Fibroblast of lung (primary cell): Measurements from ENCODE around the gene UBE2E2. TPM values are rescaled to one million over a fixed set of nuclear protein-coding genes. Genes with fewer than 3 reads are reported as not detected.

Source experiments
- DNase-seq, 2 donors: peaks; one replicate each; pipeline versions ENCODE4 v3.0.0 to v3.0.0-alpha.2; 2010; ENCODE audit warnings: low read depth in 2 of 2
- H2AFZ ChIP-seq: 2 replicates; pipeline ENCODE4 v1.5.1; 2012; ENCODE audit warnings: low read length, control low read depth, inconsistent platforms
- H3K27ac ChIP-seq: 2 replicates; pipeline ENCODE4 v1.5.1; 2011; ENCODE audit warnings: low read length, control low read depth; ENCODE audit not compliant: insufficient read depth
- H3K27me3 ChIP-seq: 2 replicates; pipeline ENCODE4 v1.5.1; 2011; ENCODE audit warnings: mild to moderate bottlenecking, low read length; ENCODE audit not compliant: control insufficient read depth, insufficient read depth
- H3K36me3 ChIP-seq: 2 replicates; pipeline ENCODE4 v1.5.1; 2011; ENCODE audit warnings: low read length; ENCODE audit not compliant: control insufficient read depth, insufficient read depth
- H3K4me1 ChIP-seq: 2 replicates; pipeline ENCODE4 v1.5.1; 2011; ENCODE audit warnings: low read length; ENCODE audit not compliant: control insufficient read depth, insufficient read depth; ENCODE audit errors: extremely low read depth
- H3K4me2 ChIP-seq: 2 replicates; pipeline ENCODE4 v1.5.1; 2011; ENCODE audit warnings: low read length, control low read depth; ENCODE audit not compliant: insufficient read depth; ENCODE audit errors: extremely low read depth
- H3K4me3 ChIP-seq, 4 experiments: fragments of 200-600 bp in 1 of 4; sonication (generic) in 1 of 4; replicated peaks in 1 of 4; 2 replicates each; pipeline ENCODE4 v1.5.1; 2011 to 2016; ENCODE audit warnings: low read length in 4 of 4, low read depth in 3 of 4, mild to moderate bottlenecking in 3 of 4, control low read depth in 2 of 4, inconsistent platforms in 1 of 4, mixed read lengths in 1 of 4; ENCODE audit not compliant: insufficient read depth in 1 of 4; ENCODE audit errors: control extremely low read depth in 1 of 4
- H3K79me2 ChIP-seq: 2 replicates; pipeline ENCODE4 v1.5.1; 2012; ENCODE audit warnings: mild to moderate bottlenecking, low read length, inconsistent platforms; ENCODE audit not compliant: control insufficient read depth, insufficient read depth
- H3K9ac ChIP-seq: 2 replicates; pipeline ENCODE4 v1.5.1; 2011; ENCODE audit warnings: mild to moderate bottlenecking, low read length, control low read depth; ENCODE audit not compliant: insufficient read depth
- H3K9me3 ChIP-seq: 2 replicates; pipeline ENCODE4 v1.5.1; 2012; ENCODE audit warnings: low read depth, low read length; ENCODE audit not compliant: control insufficient read depth, insufficient read depth
- H4K20me1 ChIP-seq: 2 replicates; pipeline ENCODE4 v1.5.1; 2011; ENCODE audit warnings: low read length; ENCODE audit not compliant: control insufficient read depth, insufficient read depth; ENCODE audit errors: extremely low read depth
- EZH2 ChIP-seq: IDR thresholded peaks from 2 replicates; pipeline ENCODE4 v1.5.1; 2012; ENCODE audit warnings: low read length, control low read depth, mild to moderate bottlenecking; ENCODE audit errors: missing control alignments
- polyA plus RNA-seq, 2 donors: library from polyadenylated mRNA; depleted of rRNA in 1 of 2; stranded (reverse) in 1 of 2; unstranded in 1 of 2; fragments of >200 nt; gene quantifications; 2 replicates each; pipeline ENCODE4 v1.2.1, GENCODE V29; 2011 to 2012; ENCODE audit warnings: missing spikeins in 1 of 2
- total RNA-seq: library from RNA; depleted of rRNA; stranded (reverse); fragments of >200 nt; gene quantifications from 2 replicates; pipeline ENCODE4 v1.2.1, GENCODE V29; 2014
- TF ChIP-seq, protein P1 (sequence below), 2 donors: IDR thresholded peaks in 1 of 2; conservative IDR thresholded peaks in 1 of 2; 1 replicate in 1 of 2; 2 replicates in 1 of 2; pipeline ENCODE4 v1.5.1; 2011 to 2012; ENCODE audit warnings: low read length in 2 of 2, control low read depth in 1 of 2, inconsistent platforms in 1 of 2, low read depth in 1 of 2, mild to moderate bottlenecking in 1 of 2

Gene UBE2E2
- total and polyA plus RNA-seq, 2 donors (not counting 1 experiment from before 2014, with no cell fraction given): 79.8 to 127 TPM

DNA sequence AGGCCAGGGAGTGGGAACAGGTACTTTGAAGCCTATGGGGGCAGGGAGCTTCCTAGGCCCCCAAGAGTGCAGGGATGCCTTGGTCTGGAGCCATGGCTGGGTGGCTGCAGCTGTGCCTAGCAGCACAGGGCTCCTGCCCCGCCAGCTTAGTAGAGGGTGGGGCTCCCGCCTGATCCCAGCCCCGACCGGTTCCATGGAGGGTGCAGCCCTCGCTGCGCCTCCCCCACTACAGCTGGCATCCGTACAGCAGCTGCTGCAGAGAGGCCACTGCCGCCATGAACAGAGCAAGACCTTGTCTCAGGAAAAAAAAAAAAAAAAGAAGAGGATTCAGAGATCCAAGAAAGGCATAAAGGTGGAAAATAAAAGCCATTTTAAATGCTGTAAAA, 277.2 kb downstream of the UBE2E2 start:
- TF ChIP-seq EZH2: no peak
- TF ChIP-seq, protein P1, sequence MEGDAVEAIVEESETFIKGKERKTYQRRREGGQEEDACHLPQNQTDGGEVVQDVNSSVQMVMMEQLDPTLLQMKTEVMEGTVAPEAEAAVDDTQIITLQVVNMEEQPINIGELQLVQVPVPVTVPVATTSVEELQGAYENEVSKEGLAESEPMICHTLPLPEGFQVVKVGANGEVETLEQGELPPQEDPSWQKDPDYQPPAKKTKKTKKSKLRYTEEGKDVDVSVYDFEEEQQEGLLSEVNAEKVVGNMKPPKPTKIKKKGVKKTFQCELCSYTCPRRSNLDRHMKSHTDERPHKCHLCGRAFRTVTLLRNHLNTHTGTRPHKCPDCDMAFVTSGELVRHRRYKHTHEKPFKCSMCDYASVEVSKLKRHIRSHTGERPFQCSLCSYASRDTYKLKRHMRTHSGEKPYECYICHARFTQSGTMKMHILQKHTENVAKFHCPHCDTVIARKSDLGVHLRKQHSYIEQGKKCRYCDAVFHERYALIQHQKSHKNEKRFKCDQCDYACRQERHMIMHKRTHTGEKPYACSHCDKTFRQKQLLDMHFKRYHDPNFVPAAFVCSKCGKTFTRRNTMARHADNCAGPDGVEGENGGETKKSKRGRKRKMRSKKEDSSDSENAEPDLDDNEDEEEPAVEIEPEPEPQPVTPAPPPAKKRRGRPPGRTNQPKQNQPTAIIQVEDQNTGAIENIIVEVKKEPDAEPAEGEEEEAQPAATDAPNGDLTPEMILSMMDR (conservative IDR thresholded peaks at IDR 0.05 in 1 of 2, IDR thresholded peaks at IDR 0.05 in 1 of 2; ENCODE audit: low read depth in 1 of 2, low read length in 2 of 2): no peak
- H4K20me1 ChIP-seq: no peaks in the 10 kb centered on the region

DNA sequence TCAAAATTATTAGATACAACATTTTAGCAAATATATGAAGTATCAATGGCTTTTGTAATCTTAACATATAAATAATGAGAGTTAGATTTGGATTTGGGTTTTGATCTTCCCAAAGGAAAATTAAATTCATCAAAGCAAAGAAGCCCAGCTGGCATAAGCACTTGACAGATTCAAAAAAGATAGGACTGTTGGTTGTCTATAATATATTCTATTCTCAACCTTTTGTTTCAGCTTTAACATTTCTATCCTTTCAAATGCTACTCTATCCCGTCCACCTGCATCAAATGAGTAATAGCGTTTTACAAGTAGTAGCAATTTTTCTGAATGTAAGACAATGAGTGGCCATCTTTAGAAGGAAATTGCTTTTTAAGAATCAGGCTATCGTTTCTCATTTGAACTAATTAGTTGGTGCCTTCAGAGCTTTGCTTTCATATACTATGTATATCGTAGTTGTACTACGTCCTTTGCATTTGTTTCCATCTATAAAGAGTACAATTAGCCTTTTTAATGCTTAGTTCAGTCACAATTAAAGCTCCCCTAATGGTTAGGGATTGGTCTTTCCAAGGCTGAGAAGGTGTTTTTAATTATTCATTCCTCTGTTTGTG, 278.0 kb downstream of the UBE2E2 start:
- H3K79me2 ChIP-seq: no peaks in the 10 kb centered on the region
- H3K9me3 ChIP-seq: no peaks in the 10 kb centered on the region
- no peak overlapping the region for H3K4me2 ChIP-seq
- no peaks in the 10 kb centered on the region for H4K20me1 ChIP-seq
- H3K4me1 ChIP-seq: no peaks in the 10 kb centered on the region
- H3K27ac ChIP-seq: no peak overlapping the region
- no peaks in the 10 kb centered on the region for H3K27me3 ChIP-seq
- no peak overlapping the region for H3K9ac ChIP-seq
- DNase-seq: no peak
- H3K36me3 ChIP-seq: no peaks in the 10 kb centered on the region
- H2AFZ ChIP-seq: no peak overlapping the region
- TF ChIP-seq, protein P1 (conservative IDR thresholded peaks at IDR 0.05 in 1 of 2, IDR thresholded peaks at IDR 0.05 in 1 of 2; ENCODE audit: low read depth in 1 of 2, low read length in 2 of 2): no peak
- TF ChIP-seq EZH2: no peak
- no peak overlapping the region for H3K4me3 ChIP-seq

More for the DNA sequence above, 277.2 kb downstream of the UBE2E2 start:
- H3K9ac ChIP-seq: no peak overlapping the region
- no peak for DNase-seq
- H3K27ac ChIP-seq: no peak overlapping the region
- no peaks in the 10 kb centered on the region for H3K36me3 ChIP-seq
- H3K4me2 ChIP-seq: no peak overlapping the region
- no peaks in the 10 kb centered on the region for H3K9me3 ChIP-seq
- H3K79me2 ChIP-seq: no peaks in the 10 kb centered on the region
- no peaks in the 10 kb centered on the region for H3K27me3 ChIP-seq
- H3K4me3 ChIP-seq: no peak overlapping the region
- H3K4me1 ChIP-seq: no peaks in the 10 kb centered on the region
- no peak overlapping the region for H2AFZ ChIP-seq

DNA sequence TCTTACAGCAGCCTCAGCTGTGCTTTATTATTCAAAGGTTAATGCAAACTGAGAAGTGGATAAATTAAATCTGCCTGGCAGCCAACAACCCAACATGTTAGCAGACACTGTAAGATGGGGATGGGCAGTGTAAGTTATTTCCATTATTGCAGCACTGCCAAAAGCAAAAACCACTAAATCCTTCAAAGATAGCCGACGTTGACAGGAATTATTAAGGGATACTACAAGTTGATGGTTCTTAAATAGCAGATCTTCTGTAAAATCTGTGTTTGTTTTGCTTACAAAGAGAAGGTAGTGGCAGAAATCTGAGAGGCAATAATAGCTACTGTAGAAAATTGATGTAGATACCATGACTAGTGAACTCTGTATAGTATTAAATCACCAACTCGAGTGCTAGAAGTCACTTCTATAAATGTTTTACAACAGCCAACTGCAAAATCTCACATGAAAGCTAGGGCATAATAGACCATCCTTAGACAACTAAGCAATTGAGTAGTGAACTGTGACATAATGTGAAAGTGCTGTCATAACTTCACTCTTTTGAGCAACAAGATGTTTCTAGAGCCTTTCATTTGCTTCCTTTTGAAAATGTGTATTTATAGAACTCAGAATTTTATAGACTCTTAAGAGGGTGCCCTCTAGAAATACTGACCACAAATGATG, 278.6 kb downstream of the UBE2E2 start:
- peak; percentile 14 to 61 for DNase-seq
- no peak overlapping the region for H3K27ac ChIP-seq

More for the DNA sequence above, 278.6 kb downstream of the UBE2E2 start:
- TF ChIP-seq EZH2: no peak
- TF ChIP-seq, protein P1 (conservative IDR thresholded peaks at IDR 0.05 in 1 of 2, IDR thresholded peaks at IDR 0.05 in 1 of 2; ENCODE audit: low read depth in 1 of 2, low read length in 2 of 2): no peak
- Histone ChIP-seq H3K4me1 (no peaks in the 10 kb centered on the region), H3K4me2 (no peak overlapping the region), H3K9me3 (no peaks in the 10 kb centered on the region), H3K36me3 (no peaks in the 10 kb centered on the region), H3K27me3 (no peaks in the 10 kb centered on the region), H3K4me3 (no peak overlapping the region), H3K79me2 (no peaks in the 10 kb centered on the region), H3K9ac (no peak overlapping the region), H2AFZ (no peak overlapping the region), H4K20me1 (no peaks in the 10 kb centered on the region)
